MCF 10A (cell line): ENCODE data around the gene ERP44. TPM values are rescaled to one million over a fixed set of nuclear protein-coding genes. Genes with fewer than 3 reads are reported as not detected.

Source experiments
- BruUV-seq: library from RNA; stranded (reverse); fragments of 400-500 nt; replicated peaks from 2 replicates; lab custom pipeline; 2021; lab: Mats Ljungman, UMichigan
- CTCF ChIA-PET: fragments of 300-600 bp; sonication (Branson Sonifier 250); formaldehyde crosslinking; extraction: SDS; loops from one replicate; lab custom pipeline; 2021; ENCODE audit warnings: antibody characterized with exemption, inconsistent platforms; lab: Yijun Ruan, JAX
- POLR2A ChIA-PET: fragments of 300-600, 350-650 bp; sonication (Branson Sonifier 250); formaldehyde crosslinking; extraction: SDS; loops from one replicate; lab custom pipeline; 2020; ENCODE audit warnings: antibody characterized with exemption, inconsistent platforms; lab: Yijun Ruan, JAX
- DNase-seq: peaks from one replicate; pipeline ENCODE4 v3.0.0-alpha.2; 2018; ENCODE audit not compliant: unreplicated experiment
- H3K27ac Mint-ChIP-seq: one replicate; pipeline ENCODE4 v1.8.0; 2022; ENCODE audit warnings: mild to moderate bottlenecking, low read depth, mixed read lengths; ENCODE audit not compliant: unreplicated experiment
- H3K27me3 Mint-ChIP-seq: one replicate; pipeline ENCODE4 v1.8.0; 2022; ENCODE audit warnings: mixed read lengths; ENCODE audit not compliant: insufficient read depth, unreplicated experiment
- H3K36me3 Mint-ChIP-seq: one replicate; pipeline ENCODE4 v1.8.0; 2022; ENCODE audit warnings: mild to moderate bottlenecking, moderate library complexity, mixed read lengths; ENCODE audit not compliant: insufficient read depth, unreplicated experiment
- H3K4me1 Mint-ChIP-seq: one replicate; pipeline ENCODE4 v1.8.0; 2022; ENCODE audit warnings: mixed read lengths; ENCODE audit not compliant: insufficient read depth, unreplicated experiment
- H3K4me3 Mint-ChIP-seq: one replicate; pipeline ENCODE4 v1.8.0; 2022; ENCODE audit warnings: mild to moderate bottlenecking, moderate library complexity, mixed read lengths; ENCODE audit not compliant: unreplicated experiment
- H3K9me3 Mint-ChIP-seq: one replicate; pipeline ENCODE4 v1.8.0; 2022; ENCODE audit warnings: mixed read lengths; ENCODE audit not compliant: unreplicated experiment
- intact Hi-C: fragments of 100-400 bp; cut with micrococcal nuclease; formaldehyde crosslinking; loops from 2 replicates; pipeline ENCODE4 v1.14.1; 2022
- total RNA-seq: library from RNA; stranded (reverse); gene quantifications from 2 replicates; pipeline ENCODE4 v1.2.3, GENCODE V29; 2022
- TF ChIP-seq, protein P1 (sequence below): fragments of 200-600 bp; IDR thresholded peaks from one replicate; pipeline ENCODE4 v1.8.0; 2022; ENCODE audit warnings: antibody characterized with exemption, mild to moderate bottlenecking; ENCODE audit not compliant: unreplicated experiment

ERP44 gene
- total RNA-seq, 1 experiment from 2014 or later, result 26.3 TPM

DNA sequence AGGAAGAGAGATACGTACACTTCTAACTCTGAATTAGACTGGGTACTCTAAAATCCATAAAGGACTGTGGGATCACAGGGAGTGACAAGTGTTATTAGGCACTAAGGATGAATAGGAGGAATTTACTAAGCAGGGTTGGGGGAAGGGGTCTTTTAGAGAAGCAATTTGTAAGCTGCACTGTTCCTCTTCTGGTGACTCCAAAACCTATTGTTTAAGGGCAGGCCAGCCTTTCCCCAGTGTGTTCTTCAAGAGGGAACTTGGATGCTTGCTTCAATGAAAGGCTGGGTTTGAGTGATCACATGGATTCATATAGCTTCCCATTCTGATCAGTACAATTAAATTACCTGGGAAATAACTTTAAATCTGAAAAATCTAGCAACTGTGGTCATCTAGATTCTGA is 120.6 kb downstream of the ERP44 start:
- Mint-ChIP-seq H3K36me3 (peaks cover 27% of the 10 kb centered on the region), H3K27me3 (no peaks in the 10 kb centered on the region), H3K27ac (no peak overlapping the region), H3K4me1 (no peaks in the 10 kb centered on the region), H3K4me3 (no peak overlapping the region), H3K9me3 (no peaks in the 10 kb centered on the region)
- CTCF ChIA-PET, result interaction anchor here (0.6 kb wide), 1 partner anchor 1615 kb away, joined by 4 read pairs; no protein-coding TSS in a partner anchor
- no TSS peak for BruUV-seq
- intact Hi-C loops, result no loop called here
- POLR2A ChIA-PET, result interaction anchor here (0.5 to 1.2 kb wide), 2 partner anchors 655 to 875 kb away, joined by 3 to 4 read pairs; no protein-coding TSS in a partner anchor
- TF ChIP-seq, protein P1, sequence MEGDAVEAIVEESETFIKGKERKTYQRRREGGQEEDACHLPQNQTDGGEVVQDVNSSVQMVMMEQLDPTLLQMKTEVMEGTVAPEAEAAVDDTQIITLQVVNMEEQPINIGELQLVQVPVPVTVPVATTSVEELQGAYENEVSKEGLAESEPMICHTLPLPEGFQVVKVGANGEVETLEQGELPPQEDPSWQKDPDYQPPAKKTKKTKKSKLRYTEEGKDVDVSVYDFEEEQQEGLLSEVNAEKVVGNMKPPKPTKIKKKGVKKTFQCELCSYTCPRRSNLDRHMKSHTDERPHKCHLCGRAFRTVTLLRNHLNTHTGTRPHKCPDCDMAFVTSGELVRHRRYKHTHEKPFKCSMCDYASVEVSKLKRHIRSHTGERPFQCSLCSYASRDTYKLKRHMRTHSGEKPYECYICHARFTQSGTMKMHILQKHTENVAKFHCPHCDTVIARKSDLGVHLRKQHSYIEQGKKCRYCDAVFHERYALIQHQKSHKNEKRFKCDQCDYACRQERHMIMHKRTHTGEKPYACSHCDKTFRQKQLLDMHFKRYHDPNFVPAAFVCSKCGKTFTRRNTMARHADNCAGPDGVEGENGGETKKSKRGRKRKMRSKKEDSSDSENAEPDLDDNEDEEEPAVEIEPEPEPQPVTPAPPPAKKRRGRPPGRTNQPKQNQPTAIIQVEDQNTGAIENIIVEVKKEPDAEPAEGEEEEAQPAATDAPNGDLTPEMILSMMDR, result no peak
- no peak for DNase-seq

DNA sequence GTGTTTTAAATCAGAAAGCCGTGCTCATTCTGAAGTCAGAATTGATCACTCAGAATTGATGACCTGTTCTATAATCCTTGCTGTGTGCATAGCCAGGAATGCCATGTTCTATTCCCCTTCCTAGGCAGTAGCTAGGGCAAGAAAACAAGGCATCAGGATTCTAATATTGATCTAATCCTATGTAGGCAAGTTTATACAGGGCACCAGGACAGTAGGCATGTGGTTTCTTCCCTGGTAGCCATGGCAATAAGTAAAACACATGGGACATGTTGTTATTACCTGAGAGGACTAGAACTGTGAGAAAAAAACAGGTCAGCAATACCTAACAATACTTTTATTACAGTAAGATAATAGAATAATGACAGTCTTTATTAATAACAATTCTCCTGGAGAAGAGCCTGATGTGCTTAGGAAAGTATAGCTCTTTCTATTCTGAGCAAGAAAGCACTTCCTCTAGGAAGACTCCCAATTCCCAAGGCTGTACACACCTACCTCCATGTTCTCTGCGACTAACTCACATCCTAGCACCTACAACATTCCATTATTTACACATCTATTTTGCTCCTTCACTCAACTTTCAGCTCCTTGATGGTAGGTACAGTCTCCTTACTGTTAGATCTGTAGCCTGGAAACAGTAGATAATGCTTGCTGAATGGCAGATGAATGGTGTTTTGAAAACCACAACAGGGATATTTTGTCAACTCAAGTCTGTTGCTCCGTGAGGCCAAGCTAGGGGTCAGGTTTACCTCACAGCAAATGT is 121.6 kb downstream of the ERP44 start:
- no peak overlapping the region for H3K27ac Mint-ChIP-seq
- TF ChIP-seq, protein P1, result no peak
- H3K4me1 Mint-ChIP-seq, result no peaks in the 10 kb centered on the region
- H3K36me3 Mint-ChIP-seq, result peaks cover 27% of the 10 kb centered on the region
- H3K4me3 Mint-ChIP-seq, result no peak overlapping the region
- no peak for DNase-seq
- H3K9me3 Mint-ChIP-seq, result no peaks in the 10 kb centered on the region
- BruUV-seq, result no TSS peak
- POLR2A ChIA-PET, result interaction anchor here (0.6 kb wide), 1 partner anchor 18 kb away, joined by 3 read pairs; no protein-coding TSS in a partner anchor
- no peaks in the 10 kb centered on the region for H3K27me3 Mint-ChIP-seq
- intact Hi-C loops, result no loop called here
- CTCF ChIA-PET, result interaction anchor here (1.0 kb wide), 1 partner anchor 51 kb away, joined by 3 read pairs; no protein-coding TSS in a partner anchor

DNA sequence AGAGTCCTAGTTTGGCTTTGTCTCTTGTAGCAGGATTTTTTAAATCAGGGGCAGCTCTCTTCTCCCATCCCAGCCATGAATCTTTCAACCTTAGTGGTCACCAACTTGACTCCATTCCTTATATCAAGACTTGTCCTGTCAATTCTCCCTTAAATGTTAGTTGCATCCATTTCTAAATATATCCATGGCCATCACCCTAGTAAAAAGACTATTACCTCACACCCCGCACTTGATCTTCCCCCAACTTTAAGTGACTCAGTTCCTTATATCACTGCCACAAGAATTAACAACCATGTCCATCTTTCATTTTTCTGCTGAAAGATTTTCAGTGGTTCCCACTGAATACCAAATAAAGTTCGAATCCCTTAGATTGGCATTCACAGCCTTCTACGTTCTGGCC is 125.3 kb downstream of the ERP44 start:
- peaks cover 26% of the 10 kb centered on the region for H3K36me3 Mint-ChIP-seq
- POLR2A ChIA-PET, result no interaction called here
- H3K27ac Mint-ChIP-seq, result no peak overlapping the region
- no peaks in the 10 kb centered on the region for H3K9me3 Mint-ChIP-seq
- intact Hi-C loops, result no loop called here
- no peak for DNase-seq
- no peak overlapping the region for H3K4me3 Mint-ChIP-seq
- TF ChIP-seq, protein P1, result no peak
- no TSS peak for BruUV-seq
- H3K27me3 Mint-ChIP-seq, result no peaks in the 10 kb centered on the region
- CTCF ChIA-PET, result interaction anchor here (0.9 kb wide), 1 partner anchor 789 kb away, joined by 4 read pairs; no protein-coding TSS in a partner anchor
- no peaks in the 10 kb centered on the region for H3K4me1 Mint-ChIP-seq

DNA sequence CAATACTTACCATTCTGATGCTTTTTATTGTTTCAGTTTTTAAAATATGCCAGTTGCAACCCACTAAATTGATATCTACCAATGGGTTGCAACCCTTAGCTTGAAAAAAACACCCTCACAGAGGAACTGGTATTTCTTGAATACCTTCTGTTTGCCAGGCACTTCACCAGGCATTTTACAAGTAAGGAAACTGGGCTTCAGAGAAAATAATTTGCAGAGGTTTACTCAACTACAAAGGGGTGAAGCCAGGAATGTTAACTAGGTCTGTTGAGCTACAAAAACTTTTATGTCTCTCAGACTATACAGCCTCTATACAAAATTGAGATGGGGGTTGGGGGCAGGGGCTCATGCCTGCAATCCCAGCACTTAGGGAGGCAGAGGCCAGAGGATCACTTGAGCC is 127.4 kb downstream of the ERP44 start:
- no peak for DNase-seq
- CTCF ChIA-PET, result interaction anchor here (0.5 kb wide), 1 partner anchor 364 kb away, joined by 3 read pairs; no protein-coding TSS in a partner anchor

More for the DNA sequence above, 127.4 kb downstream of the ERP44 start:
- Mint-ChIP-seq H3K27me3 (no peaks in the 10 kb centered on the region), H3K9me3 (no peaks in the 10 kb centered on the region), H3K4me3 (no peak overlapping the region), H3K36me3 (peaks cover 29% of the 10 kb centered on the region), H3K27ac (no peak overlapping the region), H3K4me1 (peaks cover 6% of the 10 kb centered on the region)
- no TSS peak for BruUV-seq
- POLR2A ChIA-PET, result no interaction called here
- TF ChIP-seq, protein P1, result no peak
- intact Hi-C loops, result no loop called here
